Small intestine (tissue), 7 donors: ENCODE results near the gene ACOT9. TPM values are rescaled to one million over a fixed set of nuclear protein-coding genes. Genes with fewer than 3 reads are reported as not detected.
"Not testable (repeated sequence)": the region's sequence is repeated elsewhere in the genome, so short reads cannot be mapped to it uniquely, and the experiment has no call there.

Source experiments
- DNase-seq, 2 donors: peaks; one replicate each; pipeline versions ENCODE4 v3.0.0 to v3.0.0-alpha.2; 2013
- FAIRE-seq: peaks from 2 replicates; lab custom pipeline; 2012; peaks lifted over from hg19 to GRCh38; lab: Jason Lieb, UNC
- H3K27ac ChIP-seq, 3 donors: one replicate each; pipeline ENCODE4 v1.5.1; 2013; ENCODE audit warnings: low read length in 2 of 3, mild to moderate bottlenecking in 2 of 3, control low read depth in 1 of 3, inconsistent platforms in 1 of 3, low read depth in 1 of 3, moderate library complexity in 1 of 3
- H3K27me3 ChIP-seq, 3 donors: one replicate each; pipeline ENCODE4 v1.6.1; 2013; ENCODE audit warnings: low read length in 3 of 3, inconsistent platforms in 1 of 3; ENCODE audit not compliant: control insufficient read depth in 3 of 3, insufficient read depth in 3 of 3
- H3K36me3 ChIP-seq, 3 donors: one replicate each; pipeline ENCODE4 v1.6.1; 2013; ENCODE audit warnings: low read length in 3 of 3, inconsistent platforms in 1 of 3, low read depth in 1 of 3, mild to moderate bottlenecking in 1 of 3, moderate library complexity in 1 of 3; ENCODE audit not compliant: control insufficient read depth in 3 of 3, insufficient read depth in 2 of 3
- H3K4me1 ChIP-seq, 3 donors: one replicate each; pipeline ENCODE4 v1.6.1; 2013; ENCODE audit warnings: low read length in 2 of 3, inconsistent platforms in 1 of 3, low read depth in 1 of 3, mild to moderate bottlenecking in 1 of 3, moderate library complexity in 1 of 3; ENCODE audit not compliant: control insufficient read depth in 3 of 3, insufficient read depth in 2 of 3
- H3K4me3 ChIP-seq, 3 donors: one replicate each; pipeline ENCODE4 v1.5.1; 2013; ENCODE audit warnings: low read length in 3 of 3, control low read depth in 1 of 3, inconsistent platforms in 1 of 3, low read depth in 1 of 3, mild to moderate bottlenecking in 1 of 3, moderate library complexity in 1 of 3
- H3K9me3 ChIP-seq, 2 donors: one replicate each; pipeline ENCODE4 v1.6.1; 2013; ENCODE audit warnings: low read depth in 1 of 2, low read length in 1 of 2; ENCODE audit not compliant: control insufficient read depth in 2 of 2, insufficient read depth in 1 of 2
- WGBS, 3 donors: extraction: QIAGEN DNeasy Blood & Tissue Kit; methylation state at CpG; one replicate each; pipeline ENCODE4 v1.1.7; 2013; 5-methylcytosine and 5-hydroxymethylcytosine counted together
- polyA plus RNA-seq, 4 donors: library from polyadenylated mRNA; stranded (reverse) in 3 of 4; unstranded in 1 of 4; fragments of 200-250 nt in 3 of 4; fragments of 120-200 nt in 1 of 4; gene quantifications; one replicate each; pipeline versions ENCODE4 v1.2.1 to v1.2.3, GENCODE V29; 2013
- donor health status: healthy with polysubstance abuse.
- donor health status: control.
- donor health status: control.
- donor health status: Bipolar disorder and iron deficiency.
- donor health status: healthy.

Gene ACOT9
- polyA plus RNA-seq, 4 donors: 17.8 to 43.8 (median 30.7) TPM

DNA sequence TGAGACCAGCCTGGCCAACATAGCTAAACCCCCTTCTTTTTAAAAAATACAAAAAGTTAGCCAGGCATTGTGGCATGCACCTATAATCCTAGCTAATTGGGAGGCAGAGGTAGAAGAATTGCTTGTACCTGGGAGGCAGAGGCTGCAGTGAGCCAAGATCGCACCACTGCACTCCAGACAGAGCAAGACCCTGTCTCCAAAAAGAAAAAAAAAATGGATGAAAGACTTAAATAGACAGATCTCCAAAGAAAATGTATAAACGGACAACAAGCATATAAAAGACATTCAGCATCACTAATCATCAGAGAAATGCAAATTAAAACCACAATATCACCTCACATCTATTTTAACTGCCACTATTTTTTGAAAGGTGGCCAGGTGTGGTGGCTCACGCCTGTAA is 33.3 kb upstream of the ACOT9 start:
- Histone ChIP-seq H3K27ac (no peak overlapping the region), H3K27me3 (no peaks in the 10 kb centered on the region), H3K36me3 (no peaks in the 10 kb centered on the region), H3K4me1 (no peaks in the 10 kb centered on the region), H3K4me3 (no peak overlapping the region), H3K9me3 (no peaks in the 10 kb centered on the region)
- 75 to 94% (median 92%) methylated on average over 3 of the region's 3 CpGs for WGBS, 3 donors
- DNase-seq (no peak), FAIRE-seq (no peak)

DNA sequence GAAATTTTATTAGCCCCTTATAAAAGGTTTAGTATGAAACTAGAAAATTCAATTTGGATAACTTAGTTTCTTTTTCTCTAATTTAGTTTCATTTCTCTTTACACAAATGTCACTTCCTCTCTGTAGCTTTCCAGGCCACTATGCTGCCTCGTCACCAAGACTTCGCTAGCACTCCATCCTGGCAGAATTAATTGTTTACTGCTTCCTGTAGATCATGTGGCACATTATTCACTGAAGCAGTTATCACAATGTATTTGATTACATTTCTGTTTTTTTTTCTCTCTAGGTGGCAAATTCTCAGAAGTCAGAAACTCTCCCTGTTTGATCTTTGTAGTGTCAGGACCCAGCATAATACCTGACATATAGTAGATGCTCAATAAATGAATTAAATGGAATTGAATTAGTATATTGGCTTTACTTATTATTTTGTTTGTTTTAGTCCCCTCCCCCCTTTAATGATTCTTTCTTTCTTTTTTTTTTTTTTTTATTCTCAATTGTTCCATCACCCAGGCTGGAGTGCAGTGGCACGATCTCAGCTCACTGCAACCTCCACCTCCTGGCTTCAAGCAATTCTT is 30.6 kb upstream of the ACOT9 start:
- FAIRE-seq (no peak), DNase-seq (peak; percentile 15 to 69)
- H3K9me3 ChIP-seq: no peaks in the 10 kb centered on the region
- 35 to 37% (median 37%) methylated on average over 3 of the region's 3 CpGs for WGBS, 3 donors
- peak overlapping the region in 2 of 3 donors; percentile 45 to 86 for H3K27ac ChIP-seq
- no peaks in the 10 kb centered on the region for H3K36me3 ChIP-seq
- no peaks in the 10 kb centered on the region for H3K27me3 ChIP-seq
- H3K4me1 ChIP-seq: peaks cover 0 to 4% (median 0%) of the 10 kb centered on the region in 3 donors
- no peak overlapping the region for H3K4me3 ChIP-seq

DNA sequence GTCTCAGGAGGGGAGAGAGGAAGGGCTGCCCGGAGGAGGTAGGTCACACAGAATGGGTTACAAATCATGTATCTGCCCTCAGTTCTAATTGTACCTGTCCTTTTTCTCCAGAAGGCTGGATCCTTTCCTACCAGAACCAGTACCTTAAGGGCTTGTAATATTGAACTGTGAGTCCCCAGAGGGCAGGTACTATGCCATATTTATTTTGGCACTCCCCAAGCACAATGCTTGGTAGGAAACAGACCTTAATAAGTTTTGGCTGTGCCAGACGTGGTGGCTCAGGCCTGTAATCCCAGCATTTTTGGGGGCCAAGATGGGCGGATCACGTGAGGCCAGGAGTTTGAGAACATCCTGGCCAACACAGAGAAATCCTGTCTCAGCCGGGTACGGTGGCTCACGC is 28.0 kb upstream of the ACOT9 start:
- not testable (repeated sequence) for H3K36me3 ChIP-seq, DNase-seq, FAIRE-seq, H3K27ac ChIP-seq, H3K9me3 ChIP-seq, H3K27me3 ChIP-seq, H3K4me3 ChIP-seq, H3K4me1 ChIP-seq
- WGBS, 3 donors: 88 to 90% (median 90%) methylated on average over 6 to 7 of the region's 7 CpGs

DNA sequence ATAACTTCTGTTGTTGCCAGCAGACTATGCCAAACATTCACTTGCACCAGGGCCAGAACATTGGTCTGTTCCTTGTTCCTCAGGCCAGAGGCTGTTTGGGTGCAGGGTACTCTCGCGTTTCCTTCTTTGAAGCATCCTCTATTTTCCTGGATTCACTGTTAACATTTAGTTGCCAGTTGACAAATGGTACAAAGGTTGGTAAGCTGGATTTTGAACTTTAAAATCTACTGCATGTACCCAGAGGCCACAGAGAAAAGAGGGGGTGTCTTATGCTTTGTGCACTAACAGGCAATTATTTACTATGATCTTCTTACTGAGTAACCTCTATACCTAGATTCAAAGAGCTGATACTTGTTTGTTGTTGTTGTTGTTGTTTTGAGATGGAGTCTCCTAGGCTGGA is 27.1 kb upstream of the ACOT9 start:
- no peaks in the 10 kb centered on the region for H3K9me3 ChIP-seq
- no peak overlapping the region for H3K27ac ChIP-seq
- H3K36me3 ChIP-seq: no peaks in the 10 kb centered on the region
- FAIRE-seq (no peak), DNase-seq (peak; percentile 56 to 61)
- WGBS, 3 donors: 29 to 56% (median 38%) methylated on average over 2 of the region's 2 CpGs
- no peaks in the 10 kb centered on the region for H3K27me3 ChIP-seq
- H3K4me3 ChIP-seq: no peak overlapping the region
- H3K4me1 ChIP-seq: peaks cover 0 to 4% (median 0%) of the 10 kb centered on the region in 3 donors

DNA sequence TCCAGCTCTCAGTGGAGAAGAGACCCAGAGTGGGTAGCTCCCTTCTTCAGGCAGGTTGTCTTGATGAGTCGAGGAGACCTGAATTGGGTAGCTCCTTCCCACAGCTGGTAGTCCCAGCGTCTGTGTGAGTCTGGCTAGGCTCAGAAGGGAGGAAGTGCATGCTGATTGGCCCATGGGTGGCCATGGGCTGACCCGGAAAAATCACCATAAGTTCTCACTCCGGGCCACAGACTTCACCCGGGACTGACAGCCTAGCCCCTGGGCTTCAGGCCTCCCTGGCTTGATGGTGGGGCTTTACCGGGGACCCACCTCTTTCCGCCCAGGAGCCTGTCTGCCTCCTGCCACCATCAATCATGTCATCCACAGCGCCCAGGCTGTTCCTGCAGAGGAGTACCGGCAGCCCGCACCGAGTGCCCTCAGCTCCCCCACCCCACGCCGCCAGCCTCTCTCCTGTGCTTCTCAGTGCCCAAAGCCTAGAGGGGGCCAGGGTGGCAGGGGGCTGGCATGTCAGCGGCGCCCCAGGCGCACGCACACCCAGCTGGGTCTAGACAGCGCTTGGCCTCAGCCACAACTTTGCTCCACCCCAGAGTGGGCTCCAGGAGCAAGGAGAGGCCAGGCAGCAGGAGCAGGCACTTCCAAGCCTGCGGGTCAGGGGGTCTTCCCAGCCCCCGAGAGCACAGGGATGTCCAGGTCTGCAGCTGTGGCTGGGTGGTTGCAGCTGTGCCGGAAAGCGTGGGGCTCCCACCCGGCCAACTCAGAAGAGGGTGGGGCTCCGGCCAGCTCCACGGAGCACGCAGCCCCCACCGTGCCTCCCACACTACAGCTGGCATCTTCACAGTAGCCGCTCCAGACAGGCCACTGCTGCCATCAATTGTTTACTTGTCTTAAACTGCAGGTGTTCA is 23.8 kb upstream of the ACOT9 start:
- DNase-seq: no peak
- WGBS, 3 donors: 53 to 67% (median 64%) methylated on average over 10 to 28 of the region's 28 CpGs
- H3K9me3 ChIP-seq: no peaks in the 10 kb centered on the region
- no peaks in the 10 kb centered on the region for H3K27me3 ChIP-seq
- H3K27ac ChIP-seq: peak overlapping the region in 1 of 3 donors; percentile 44
- H3K4me1 ChIP-seq: peaks cover 0 to 7% (median 0%) of the 10 kb centered on the region in 3 donors
- peak overlapping the region in 1 of 3 donors; percentile 36 for H3K4me3 ChIP-seq
- H3K36me3 ChIP-seq: no peaks in the 10 kb centered on the region
- FAIRE-seq: no peak

DNA sequence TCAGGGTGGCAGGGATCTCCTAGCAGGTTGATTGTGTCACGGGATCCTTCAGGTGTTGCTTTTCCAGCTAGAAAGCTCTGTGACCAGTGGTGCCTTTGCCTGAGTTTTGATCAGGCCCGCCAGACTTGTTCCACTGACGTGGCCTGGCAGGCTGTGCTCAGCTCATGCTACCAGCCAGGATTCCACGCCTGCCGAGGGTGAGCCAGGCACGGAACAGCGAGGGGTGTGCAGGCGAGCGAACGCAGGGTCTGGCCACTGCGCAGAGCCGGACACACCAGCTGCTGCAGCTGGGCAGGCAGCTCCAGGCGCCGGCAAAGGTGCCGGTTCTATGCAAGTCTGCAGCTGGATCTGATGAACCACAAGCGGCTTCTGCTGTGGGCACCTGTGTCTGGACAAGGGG is 22.8 kb upstream of the ACOT9 start:
- H3K9me3 ChIP-seq: no peaks in the 10 kb centered on the region
- H3K4me3 ChIP-seq: no peak overlapping the region
- FAIRE-seq (no peak), DNase-seq (no peak)
- no peak overlapping the region for H3K27ac ChIP-seq
- H3K27me3 ChIP-seq: no peaks in the 10 kb centered on the region
- 67 to 88% (median 78%) methylated on average over 13 to 16 of the region's 16 CpGs for WGBS, 3 donors
- no peaks in the 10 kb centered on the region for H3K36me3 ChIP-seq
- peaks cover 0 to 7% (median 0%) of the 10 kb centered on the region in 3 donors for H3K4me1 ChIP-seq

DNA sequence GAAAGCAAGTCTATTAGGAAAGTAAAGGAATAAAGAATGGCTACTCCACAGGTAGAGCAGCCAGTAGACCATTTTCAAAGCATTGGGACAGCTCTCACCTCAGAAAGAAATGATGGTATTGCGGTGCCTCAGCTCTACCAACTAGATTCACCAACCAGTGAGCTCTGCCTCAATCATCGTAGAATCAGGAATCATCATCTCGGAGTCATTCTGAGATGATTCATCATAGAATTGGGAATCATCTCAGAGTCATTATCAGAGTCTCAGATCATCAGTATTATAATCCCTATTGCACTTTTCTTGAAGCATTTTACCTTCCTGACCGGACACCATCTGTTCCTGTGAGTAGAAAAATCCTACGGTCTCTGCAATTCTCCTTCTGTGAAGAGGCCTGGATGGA is 22.4 kb upstream of the ACOT9 start:
- H3K4me3 ChIP-seq: no peak overlapping the region
- H3K36me3 ChIP-seq: no peaks in the 10 kb centered on the region
- no peak for DNase-seq
- H3K27ac ChIP-seq: no peak overlapping the region
- peaks cover 0 to 7% (median 0%) of the 10 kb centered on the region in 3 donors for H3K4me1 ChIP-seq
- FAIRE-seq: no peak
- no peaks in the 10 kb centered on the region for H3K27me3 ChIP-seq
- no peaks in the 10 kb centered on the region for H3K9me3 ChIP-seq
- WGBS, 3 donors: 65 to 86% (median 68%) methylated on average over 5 of the region's 5 CpGs

DNA sequence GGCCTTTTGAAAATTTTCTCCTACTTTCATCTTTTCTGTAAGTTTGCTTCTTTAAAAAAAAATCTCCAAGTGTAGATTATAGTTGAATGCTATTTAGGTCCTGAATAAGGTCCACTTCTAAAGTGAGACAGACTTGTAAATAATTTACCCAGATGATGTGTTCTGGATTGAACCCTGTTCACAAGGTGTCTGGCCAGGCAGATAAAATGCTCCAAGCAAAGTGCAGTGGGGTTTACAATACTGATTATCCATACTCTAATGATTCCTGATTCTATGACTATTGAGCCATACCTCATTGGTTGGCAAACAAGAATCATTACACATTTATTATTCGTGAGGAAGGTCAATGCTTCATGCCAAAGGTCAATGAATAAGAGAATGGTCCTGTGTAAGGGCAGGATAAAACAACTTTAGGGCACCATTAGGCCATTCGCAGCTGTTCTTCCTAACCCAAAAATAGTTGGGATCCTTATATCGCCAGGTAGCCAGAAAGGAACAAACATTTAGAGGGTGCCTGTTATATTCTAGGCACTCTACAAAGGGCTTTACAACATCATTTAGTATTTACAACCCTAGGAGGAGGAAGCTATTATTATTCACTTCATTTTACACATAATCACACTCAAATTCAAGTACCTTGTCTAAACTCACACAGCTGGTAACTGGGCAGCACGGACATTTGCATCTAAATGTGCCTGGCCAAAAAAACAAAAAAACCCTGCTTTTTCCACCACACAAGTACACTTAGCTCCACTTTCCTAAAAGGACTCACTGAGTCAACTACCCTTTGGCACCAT is 21.3 kb upstream of the ACOT9 start:
- H3K36me3 ChIP-seq: no peaks in the 10 kb centered on the region
- no peak for FAIRE-seq
- no peaks in the 10 kb centered on the region for H3K9me3 ChIP-seq
- WGBS, 3 donors: 22 to 54% (median 49%) methylated on average over 4 of the region's 4 CpGs
- H3K27ac ChIP-seq: peak overlapping the region in 1 of 3 donors; percentile 33
- no peaks in the 10 kb centered on the region for H3K27me3 ChIP-seq
- H3K4me1 ChIP-seq: peaks cover 0 to 3% (median 0%) of the 10 kb centered on the region in 3 donors
- peak; percentile 66 to 84 for DNase-seq
- H3K4me3 ChIP-seq: no peak overlapping the region
